Ovary (tissue), 9 donors: ENCODE results near the gene STOML1. TPM values are rescaled to one million over a fixed set of nuclear protein-coding genes. Genes with fewer than 3 reads are reported as not detected.
A peak's percentile ranks its signal among the peaks of the same experiment; 100 is the strongest.

ENCODE experiments used
- DNase-seq, 5 donors: peaks; one replicate each; pipeline ENCODE4 v3.0.0-alpha.2; 2019 to 2020
- H3K27ac ChIP-seq, 2 donors: fragments of 200-600 bp; one replicate each; pipeline versions ENCODE4 v1.5.1 to v1.8.0; 2019 to 2022
- H3K27me3 ChIP-seq: fragments of 200-600 bp; one replicate; pipeline ENCODE4 v1.8.0; 2022
- H3K36me3 ChIP-seq: fragments of 200-600 bp; sonication (generic); one replicate; pipeline ENCODE4 v1.5.1; 2019
- H3K4me1 ChIP-seq: one replicate; pipeline ENCODE4 v1.8.1; 2013; ENCODE audit warnings: mild to moderate bottlenecking, moderate library complexity; ENCODE audit not compliant: insufficient read depth
- H3K4me3 ChIP-seq: fragments of 200-600 bp; sonication (generic); one replicate; pipeline ENCODE4 v1.5.1; 2017
- H3K9me3 ChIP-seq, 2 donors: fragments of 200-600 bp in 1 of 2; sonication (generic) in 1 of 2; one replicate each; pipeline versions ENCODE4 v1.5.1 to v1.8.1; 2013 to 2019; ENCODE audit warnings: mild to moderate bottlenecking in 1 of 2, moderate library complexity in 1 of 2
- CTCF ChIP-seq, 3 donors: fragments of 450-650 bp in 2 of 3; fragments of 200-600 bp in 1 of 3; IDR thresholded peaks; one replicate each; pipeline versions ENCODE4 v1.5.1 to v1.8.0; 2016 to 2022; ENCODE audit warnings: antibody characterized with exemption in 3 of 3, mild to moderate bottlenecking in 1 of 3
- EP300 ChIP-seq: sonication (generic); formaldehyde crosslinking; IDR thresholded peaks from one replicate; pipeline ENCODE4 v1.6.1; 2017; ENCODE audit warnings: antibody characterized with exemption
- POLR2A ChIP-seq: fragments of 450-650 bp; IDR thresholded peaks from one replicate; pipeline ENCODE4 v1.6.1; 2017; ENCODE audit warnings: antibody characterized with exemption, mild to moderate bottlenecking, moderate library complexity
- WGBS, 3 donors: extraction: QIAGEN DNeasy Blood & Tissue Kit in 1 of 3; methylation state at CpG; one replicate each; pipeline versions ENCODE4 v1.1.5 to v1.1.7; 2013 to 2017; 5-methylcytosine and 5-hydroxymethylcytosine counted together
- intact Hi-C, 4 donors: fragments of 100-400 bp; cut with DNase I; formaldehyde crosslinking; loops; one replicate each; pipeline versions ENCODE4 v1.11.0 to v1.15.1; 2022 to 2023
- polyA plus RNA-seq, 2 donors: library from polyadenylated mRNA; stranded (reverse); fragments of 200-250 nt in 1 of 2; fragments of 350-450 nt in 1 of 2; fragmentation: Illumina TruSeq in 1 of 2; extraction: RNeasy Lipid Tissue Mini Kit (QIAGEN cat#74804) in 1 of 2; gene quantifications; one replicate each; pipeline ENCODE4 v1.2.3, GENCODE V29; 2013 to 2014
- total RNA-seq, 7 donors: library from RNA; depleted of rRNA in 2 of 7; stranded (reverse); fragments of >200 nt in 2 of 7; fragmentation: NEBNext Ultra II Directional in 3 of 7; extraction: Animal tissue kit (Norgen Biotek cat#: 25700) in 3 of 7; gene quantifications; one replicate each; pipeline versions ENCODE4 v1.1.0 to v1.2.4, GENCODE V29; 2016 to 2023
- donor health status: DM: no; HTN: no; CAD: no; lungs with moderate emphysema.
- donor health status: DM: no; HTN: no; CAD: no.
- donor health status: Bipolar disorder and iron deficiency.
- donor health status: DM: yes; HTN: yes; CAD: no.
- donor health status: DM: no; HTN: no; CAD: no.
- donor health status: DM: yes; HTN: yes; CAD: no.

STOML1 gene
- total and polyA plus RNA-seq, 9 donors = 2.1 to 22.9 (median 12.1) TPM

- Histone ChIP-seq H3K4me3 (no peak overlapping the region), H3K27me3 (no peaks in the 10 kb centered on the region), H3K36me3 (no peaks in the 10 kb centered on the region), H3K4me1 (peaks cover 12% of the 10 kb centered on the region), H3K9me3 (no peaks in the 10 kb centered on the region), H3K27ac (peak overlapping the region; percentile 51 to 97)
- intact Hi-C loops = loop anchor here in 2 of 4 donors (10.0 kb wide), 2 partner anchors 354 to 364 kb away; no protein-coding TSS in a partner anchor
- TF ChIP-seq CTCF (IDR thresholded peaks at IDR 0.05) (no peak), POLR2A (no peak), EP300 (no peak)
- no peak for DNase-seq
These were observed 41.6 kb downstream of the STOML1 start for GRCh38 chr15:73950479-73950830.

GRCh38 chr15:73949496-73949895, 42.6 kb downstream of the STOML1 start:
- H3K27ac ChIP-seq = no peak overlapping the region
- DNase-seq = no peak
- 90 to 96% (median 93%) methylated on average over 10 of the region's 10 CpGs for WGBS, 3 donors
- intact Hi-C loops = no loop called here
- no peaks in the 10 kb centered on the region for H3K36me3 ChIP-seq
- H3K4me1 ChIP-seq = peaks cover 12% of the 10 kb centered on the region
- H3K9me3 ChIP-seq = no peaks in the 10 kb centered on the region
- TF ChIP-seq CTCF (IDR thresholded peaks at IDR 0.05) (no peak), POLR2A (no peak), EP300 (no peak)
- H3K4me3 ChIP-seq = no peak overlapping the region
- no peaks in the 10 kb centered on the region for H3K27me3 ChIP-seq

DNA sequence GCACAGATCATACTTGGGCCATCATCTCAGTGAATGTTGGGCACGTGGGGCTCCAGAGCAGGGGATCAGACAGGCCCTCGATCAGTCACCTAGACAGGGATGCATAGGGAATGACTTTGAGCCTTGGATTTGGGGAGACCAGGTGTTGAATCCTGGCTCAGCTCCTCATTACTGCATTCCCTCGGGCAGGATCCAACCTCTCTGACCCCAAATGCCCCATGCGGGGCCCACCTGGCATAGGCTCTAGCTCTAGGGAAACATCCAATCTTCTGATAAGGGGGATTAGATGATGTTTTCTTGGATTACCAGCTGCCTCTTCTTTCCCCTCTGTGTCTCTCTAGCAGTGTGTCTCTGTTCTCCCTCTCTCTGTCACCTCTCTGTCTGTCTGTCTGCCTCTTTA, 43.1 kb downstream of the STOML1 start:
- no peak overlapping the region for H3K27ac ChIP-seq
- TF ChIP-seq CTCF (IDR thresholded peaks at IDR 0.05) = no peak
- H3K36me3 ChIP-seq = no peaks in the 10 kb centered on the region
- no peaks in the 10 kb centered on the region for H3K9me3 ChIP-seq
- 75 to 82% (median 82%) methylated on average over 4 of the region's 4 CpGs for WGBS, 3 donors
- peaks cover 16% of the 10 kb centered on the region for H3K4me1 ChIP-seq
- H3K27me3 ChIP-seq = no peaks in the 10 kb centered on the region
- no peak overlapping the region for H3K4me3 ChIP-seq
- intact Hi-C loops = no loop called here
- DNase-seq = peak in 1 of 5 donors; percentile 28

- no peak overlapping the region for H3K27ac ChIP-seq
- intact Hi-C loops = no loop called here
- no peaks in the 10 kb centered on the region for H3K9me3 ChIP-seq
- H3K36me3 ChIP-seq = no peaks in the 10 kb centered on the region
- H3K4me1 ChIP-seq = peaks cover 16% of the 10 kb centered on the region
- WGBS, 3 donors = 92 to 96% (median 92%) methylated on average over 4 of the region's 4 CpGs
- no peak overlapping the region for H3K4me3 ChIP-seq
- DNase-seq = peak in 1 of 5 donors; percentile 18
- TF ChIP-seq POLR2A (no peak), EP300 (no peak), CTCF (IDR thresholded peaks at IDR 0.05) (no peak)
- no peaks in the 10 kb centered on the region for H3K27me3 ChIP-seq
These were observed 43.7 kb downstream of the STOML1 start for GRCh38 chr15:73948396-73948795.

DNA sequence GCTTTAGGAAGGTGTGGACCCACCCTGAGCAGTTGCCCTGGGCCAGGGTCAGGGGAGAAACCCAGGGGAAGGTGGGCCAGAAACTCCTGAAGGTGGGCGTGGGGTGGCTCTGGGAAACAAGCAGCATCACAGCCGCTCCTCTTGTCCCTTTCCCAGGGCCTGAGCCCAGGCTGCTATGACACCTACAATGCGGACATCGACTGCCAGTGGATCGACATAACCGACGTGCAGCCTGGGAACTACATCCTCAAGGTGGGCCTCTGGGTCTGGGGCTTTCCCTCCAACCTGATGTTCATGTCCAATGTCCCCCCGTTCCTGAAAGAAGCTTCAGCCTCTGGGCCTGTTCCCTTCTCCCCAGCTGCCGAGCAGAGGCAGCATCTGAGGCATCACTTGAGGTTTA, 44.4 kb downstream of the STOML1 start:
- Histone ChIP-seq H3K9me3 (no peaks in the 10 kb centered on the region), H3K27me3 (no peaks in the 10 kb centered on the region), H3K36me3 (no peaks in the 10 kb centered on the region), H3K4me3 (no peak overlapping the region), H3K4me1 (peaks cover 15% of the 10 kb centered on the region), H3K27ac (no peak overlapping the region)
- DNase-seq = peak in 1 of 5 donors; percentile 35
- 94 to 98% (median 95%) methylated on average over 9 of the region's 9 CpGs for WGBS, 3 donors
- intact Hi-C loops = no loop called here
- no peak for TF ChIP-seq CTCF (IDR thresholded peaks at IDR 0.05)
- TF ChIP-seq POLR2A = no peak
- TF ChIP-seq EP300 = no peak
